H1 (cell line): ENCODE measurements around the gene FGF18. TPM values are rescaled to one million over a fixed set of nuclear protein-coding genes. Genes with fewer than 3 reads are reported as not detected.

ENCODE experiments used
- CTCF ChIA-PET: fragments of 300-600 bp; sonication (Branson Sonifier 250); formaldehyde crosslinking; loops from one replicate; lab custom pipeline; 2021; ENCODE audit not compliant: partially characterized antibody; lab: Charles Lee
- POLR2A ChIA-PET: fragments of 300-600 bp; sonication (Branson Sonifier 250); formaldehyde crosslinking; loops from one replicate; lab custom pipeline; 2021; ENCODE audit warnings: inconsistent platforms; ENCODE audit not compliant: partially characterized antibody; lab: Charles Lee
- DNase-seq, 2 experiments: peaks; one replicate each; pipeline versions ENCODE4 v3.0.0 to v3.0.0-alpha.2; 2010 to 2022; ENCODE audit warnings: low spot score in 2 of 2, low read depth in 1 of 2, mixed read lengths in 1 of 2
- FAIRE-seq: peaks from 2 replicates; lab custom pipeline; 2011; peaks lifted over from hg19 to GRCh38; lab: Jason Lieb, UNC
- H2AFZ ChIP-seq: 2 replicates; pipeline ENCODE4 v1.8.1; 2012; ENCODE audit warnings: low read length, inconsistent platforms
- H2AK5ac ChIP-seq: 2 replicates; pipeline ENCODE4 v1.6.1; 2013; ENCODE audit warnings: low read depth, low read length
- H2BK120ac ChIP-seq: replicated peaks from 2 replicates; pipeline ENCODE3; 2013; ENCODE audit warnings: low read depth, low read length, inconsistent platforms
- H2BK12ac ChIP-seq: 2 replicates; pipeline ENCODE4 v1.6.1; 2013; ENCODE audit warnings: low read depth, low read length
- H2BK15ac ChIP-seq: 2 replicates; pipeline ENCODE4 v1.6.1; 2013; ENCODE audit warnings: low read length
- H2BK20ac ChIP-seq: 2 replicates; pipeline ENCODE4 v1.6.1; 2013; ENCODE audit warnings: low read length
- H2BK5ac ChIP-seq: 2 replicates; pipeline ENCODE4 v1.6.1; 2013; ENCODE audit warnings: low read depth, low read length
- H3K14ac ChIP-seq: 2 replicates; pipeline ENCODE4 v1.6.1; 2013; ENCODE audit warnings: inconsistent platforms; ENCODE audit not compliant: insufficient read length
- H3K18ac ChIP-seq: 2 replicates; pipeline ENCODE4 v1.6.1; 2013; ENCODE audit warnings: low read length; ENCODE audit errors: extremely low read depth
- H3K23ac ChIP-seq: 2 replicates; pipeline ENCODE4 v1.6.1; 2013; ENCODE audit warnings: inconsistent platforms; ENCODE audit not compliant: insufficient read length
- H3K23me2 ChIP-seq: 2 replicates; pipeline ENCODE4 v1.6.1; 2013; ENCODE audit warnings: low read depth, low read length
- H3K27ac ChIP-seq: 2 replicates; pipeline ENCODE4 v1.6.1; 2011; ENCODE audit warnings: low read depth, low read length, inconsistent platforms
- H3K27me3 ChIP-seq, 4 experiments: replicated peaks in 1 of 4; 1 replicate in 1 of 4; 2 replicates in 3 of 4; pipeline versions ENCODE4 v1.6.1 to v1.8.1; 2011 to 2013; ENCODE audit warnings: low read length in 3 of 4, mild to moderate bottlenecking in 3 of 4, inconsistent platforms in 2 of 4, mixed read lengths in 2 of 4, moderate library complexity in 1 of 4; ENCODE audit not compliant: control insufficient read depth in 3 of 4, insufficient read depth in 3 of 4; ENCODE audit errors: extremely low read depth in 1 of 4
- H3K36me3 ChIP-seq, 4 experiments: 2 replicates each; pipeline versions ENCODE4 v1.6.1 to v1.8.1; 2011 to 2013; ENCODE audit warnings: mild to moderate bottlenecking in 4 of 4, low read length in 3 of 4, moderate library complexity in 2 of 4, control low read depth in 1 of 4, inconsistent platforms in 1 of 4; ENCODE audit not compliant: insufficient read depth in 4 of 4, control insufficient read depth in 2 of 4
- H3K4ac ChIP-seq: replicated peaks from 2 replicates; pipeline ENCODE3; 2013; ENCODE audit warnings: low read length, low read depth, mixed read lengths, inconsistent platforms; ENCODE audit not compliant: insufficient read length
- H3K4me1 ChIP-seq, 4 experiments: replicated peaks in 1 of 4; 1 replicate in 1 of 4; 2 replicates in 3 of 4; pipeline versions ENCODE4 v1.6.1 to v1.8.1; 2011 to 2013; ENCODE audit warnings: low read length in 3 of 4, inconsistent platforms in 2 of 4, mixed read lengths in 1 of 4; ENCODE audit not compliant: insufficient read depth in 4 of 4, control insufficient read depth in 3 of 4
- H3K4me2 ChIP-seq, 2 experiments: 2 replicates each; pipeline versions ENCODE4 v1.6.1 to v1.8.1; 2011 to 2013; ENCODE audit warnings: low read depth in 2 of 2, low read length in 2 of 2, control low read depth in 1 of 2, inconsistent platforms in 1 of 2, mild to moderate bottlenecking in 1 of 2; ENCODE audit not compliant: insufficient read depth in 1 of 2
- H3K4me3 ChIP-seq, 4 experiments: fragments of 200-600, 300-600 bp in 1 of 4; sonication (generic), shearing (Covaris generic), sonication (Bioruptor Twin) in 1 of 4; 2 replicates each; pipeline versions ENCODE4 v1.5.1 to v1.8.1; 2011 to 2016; ENCODE audit warnings: low read length in 4 of 4, low read depth in 3 of 4, control low read depth in 2 of 4, inconsistent platforms in 2 of 4, mild to moderate bottlenecking in 2 of 4, mixed read lengths in 1 of 4, moderate library complexity in 1 of 4; ENCODE audit not compliant: insufficient read depth in 2 of 4; ENCODE audit errors: extremely low read depth in 1 of 4
- H3K56ac ChIP-seq: replicated peaks from 2 replicates; pipeline ENCODE3; 2013; ENCODE audit warnings: low read depth, mild to moderate bottlenecking, mixed read lengths, low read length, inconsistent platforms; ENCODE audit not compliant: insufficient read length
- H3K79me1 ChIP-seq: 2 replicates; pipeline ENCODE4 v1.6.1; 2013; ENCODE audit warnings: low read depth, low read length, control low read depth
- H3K79me2 ChIP-seq, 2 experiments: 2 replicates each; pipeline versions ENCODE4 v1.6.1 to v1.8.1; 2012 to 2013; ENCODE audit warnings: low read length in 2 of 2, mild to moderate bottlenecking in 2 of 2, inconsistent platforms in 1 of 2; ENCODE audit not compliant: insufficient read depth in 2 of 2, control insufficient read depth in 1 of 2
- H3K9ac ChIP-seq, 4 experiments: replicated peaks in 1 of 4; 1 replicate in 1 of 4; 2 replicates in 3 of 4; pipeline versions ENCODE4 v1.6.1 to v1.8.1; 2011 to 2013; ENCODE audit warnings: low read depth in 3 of 4, low read length in 3 of 4, control low read depth in 2 of 4, mild to moderate bottlenecking in 2 of 4, moderate library complexity in 2 of 4, inconsistent platforms in 1 of 4; ENCODE audit errors: extremely low read depth in 1 of 4
- H3K9me3 ChIP-seq, 2 experiments: 2 replicates each; pipeline versions ENCODE4 v1.6.1 to v1.8.1; 2012 to 2013; ENCODE audit warnings: mild to moderate bottlenecking in 2 of 2, moderate library complexity in 2 of 2, control low read depth in 1 of 2, inconsistent platforms in 1 of 2, low read depth in 1 of 2, low read length in 1 of 2, mixed read lengths in 1 of 2; ENCODE audit not compliant: insufficient read depth in 2 of 2
- H4K20me1 ChIP-seq, 2 experiments: replicated peaks in 1 of 2; 2 replicates each; pipeline versions ENCODE3 to v1.8.1; 2011 to 2013; ENCODE audit warnings: inconsistent platforms in 2 of 2, low read length in 2 of 2, mild to moderate bottlenecking in 1 of 2; ENCODE audit not compliant: insufficient read depth in 2 of 2, control insufficient read depth in 1 of 2
- H4K5ac ChIP-seq: 2 replicates; pipeline ENCODE4 v1.6.1; 2013; ENCODE audit warnings: low read length, low read depth, mixed read lengths, inconsistent platforms; ENCODE audit not compliant: insufficient read length
- H4K8ac ChIP-seq: 2 replicates; pipeline ENCODE4 v1.8.0; 2013; ENCODE audit warnings: mild to moderate bottlenecking, moderate library complexity, low read length, inconsistent platforms; ENCODE audit not compliant: insufficient read depth; ENCODE audit errors: extremely low read depth
- H4K91ac ChIP-seq: replicated peaks from 2 replicates; pipeline ENCODE3; 2013; ENCODE audit warnings: low read length, mixed read lengths, inconsistent platforms; ENCODE audit not compliant: insufficient read length
- BCL11A ChIP-seq, 2 experiments: IDR thresholded peaks; one replicate each; pipeline ENCODE4 v1.6.1; 2011; ENCODE audit warnings: low read depth in 2 of 2, low read length in 2 of 2, mild to moderate bottlenecking in 2 of 2
- HDAC6 ChIP-seq: IDR thresholded peaks from one replicate; pipeline ENCODE4 v1.7.1; 2012; ENCODE audit warnings: low read depth, mild to moderate bottlenecking, inconsistent platforms, low read length, moderate library complexity
- JUND ChIP-seq: IDR thresholded peaks from 2 replicates; pipeline ENCODE4 v1.6.1; 2011; ENCODE audit warnings: mild to moderate bottlenecking, improper control_type of control experiment, low read length
- PHF8 ChIP-seq: fragments of 200-600 bp; sonication (generic); conservative IDR thresholded peaks from 2 replicates; pipeline ENCODE4 v1.7.1; 2012; ENCODE audit warnings: low read depth, mild to moderate bottlenecking, inconsistent platforms, low read length, moderate library complexity
- POLR2A ChIP-seq, 2 experiments: IDR thresholded peaks; 1 replicate in 1 of 2; 2 replicates in 1 of 2; pipeline ENCODE4 v1.6.1; 2011; ENCODE audit warnings: low read depth in 2 of 2, low read length in 2 of 2, mild to moderate bottlenecking in 2 of 2; ENCODE audit errors: control extremely low read depth in 1 of 2
- POLR2AphosphoS5 ChIP-seq: IDR thresholded peaks from 2 replicates; pipeline ENCODE4 v1.6.1; 2011; ENCODE audit warnings: low read depth, low read length
- SP1 ChIP-seq: IDR thresholded peaks from 2 replicates; pipeline ENCODE4 v1.6.1; 2011; ENCODE audit warnings: low read depth, low read length
- WGBS, 2 experiments: shearing (Covaris generic) in 1 of 2; methylation state at CpG; one replicate each; pipeline versions ENCODE4 v1.1.6 to v1.1.7; 2013 to 2015; ENCODE audit warnings: low lambda C conversion rate in 2 of 2, mixed read lengths in 2 of 2, inconsistent platforms in 1 of 2, low coverage in 1 of 2, missing lambda C conversion rate in 1 of 2; ENCODE audit not compliant: insufficient replicate concordance in 2 of 2, insufficient coverage in 1 of 2, insufficient read length in 1 of 2; ENCODE audit errors: extremely low coverage in 1 of 2, missing lambda C conversion rate in 1 of 2; 5-methylcytosine and 5-hydroxymethylcytosine counted together
- polyA plus RNA-seq, 7 experiments: library from polyadenylated mRNA; depleted of rRNA in 3 of 7; stranded (reverse) in 5 of 7; unstranded in 2 of 7; fragments of >200 nt in 5 of 7; fragments of 200-250 nt in 2 of 7; gene quantifications; 1 replicate in 5 of 7; 2 replicates in 1 of 7; 4 replicates in 1 of 7; pipeline versions ENCODE4 v1.2.1 to v1.2.3, GENCODE V29; 2011 to 2013; ENCODE audit warnings: missing spikeins in 2 of 7, mixed read lengths in 2 of 7
- total RNA-seq: library from RNA; stranded (reverse); fragmentation: NEBNext Ultra II Directional; extraction: Animal tissue kit (Norgen Biotek cat#: 25700); gene quantifications from 2 replicates; pipeline ENCODE4 v1.2.1, GENCODE V29; 2021

Gene FGF18
- total and polyA plus RNA-seq, 2 of the 8 experiments (the other 6 are each of a cell fraction or from before 2014, with no cell fraction given) = 0.54 to 1.3 TPM

DNA sequence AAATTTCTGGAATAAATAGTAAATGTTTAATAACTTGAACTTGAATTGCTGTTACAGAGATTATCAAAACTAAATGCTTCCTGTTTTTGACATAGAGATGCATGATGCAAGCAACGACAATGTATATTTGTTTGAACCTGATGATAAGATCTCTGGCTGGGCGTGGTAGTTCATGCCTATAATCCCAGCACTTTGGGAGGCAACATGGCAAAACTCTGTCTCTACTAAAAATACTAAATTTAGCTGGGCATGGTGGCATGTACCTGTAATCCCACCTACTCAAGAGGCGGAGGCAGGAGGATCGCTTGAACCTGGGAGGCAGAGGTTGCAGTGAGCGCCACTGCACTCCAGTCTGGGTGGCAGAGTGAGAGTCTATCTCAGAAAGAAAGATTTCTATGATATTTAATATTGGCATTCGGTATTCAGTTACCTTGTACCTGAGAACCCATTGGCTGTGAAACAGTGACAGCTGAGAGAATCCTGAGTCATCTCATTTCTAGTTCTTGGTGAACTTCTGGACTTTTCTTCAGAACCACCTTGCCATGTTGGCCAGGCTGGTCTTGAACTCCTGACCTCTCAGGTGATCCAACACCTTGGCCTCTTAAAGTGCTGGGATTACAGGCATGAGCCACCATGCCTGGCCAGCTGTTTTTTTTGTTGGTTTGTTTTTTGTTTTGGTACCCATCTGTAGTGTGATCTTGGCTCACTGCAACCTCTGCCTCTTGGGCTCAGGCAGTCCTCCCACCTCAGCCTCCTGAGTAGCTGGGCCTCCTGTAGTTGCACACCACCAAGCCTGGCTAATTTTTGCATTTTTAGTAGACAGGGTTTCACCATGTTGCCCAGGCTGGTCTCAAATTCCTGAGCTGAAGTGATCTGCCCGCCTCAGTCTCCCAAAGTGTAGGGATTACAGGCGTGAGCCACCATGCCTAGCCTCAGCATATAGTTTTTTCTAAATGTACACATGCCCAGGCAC, 10.0 kb upstream of the FGF18 start:
- POLR2A ChIA-PET = interaction anchor here (0.9 to 12.5 kb wide), 4 partner anchors 9 to 42 kb away, joined by 3 to 626 read pairs (median 4); partner anchors contain the start of genes FGF18 and NPM1
- Histone ChIP-seq H3K4me2 (no peak overlapping the region), H3K4ac (no peak overlapping the region), H3K4me1 (no peaks in the 10 kb centered on the region), H3K27ac (no peak overlapping the region), H2BK15ac (no peak overlapping the region), H4K8ac (no peak overlapping the region), H4K5ac (no peak overlapping the region), H3K4me3 (no peak overlapping the region), H2BK120ac (no peak overlapping the region), H3K56ac (no peak overlapping the region), H3K23ac (no peak overlapping the region), H2BK5ac (no peak overlapping the region), H3K9ac (no peak overlapping the region), H2AK5ac (no peak overlapping the region), H3K79me2 (peaks cover 0 to 68% of the 10 kb centered on the region in 2 experiments; a peak in 2 of 4 replicates), H3K18ac (no peak overlapping the region), H3K23me2 (no peaks in the 10 kb centered on the region), H3K36me3 (peaks cover 37 to 88% (median 77%) of the 10 kb centered on the region in 4 experiments), H2AFZ (no peak overlapping the region), H4K91ac (no peak overlapping the region), H2BK12ac (no peak overlapping the region), H2BK20ac (no peak overlapping the region), H3K14ac (no peak overlapping the region), H3K9me3 (no peaks in the 10 kb centered on the region), H3K27me3 (no peaks in the 10 kb centered on the region), H4K20me1 (peaks cover 29 to 35% of the 10 kb centered on the region in 2 experiments), H3K79me1 (no peaks in the 10 kb centered on the region; the same call in 1 of the 2 replicates)
- WGBS, 2 experiments = 89% methylated on average over 8 of the region's 8 CpGs; no CpG with 5 or more reads in 1 of the 2 experiments
- FAIRE-seq = no peak
- DNase-seq = no peak
- CTCF ChIA-PET = interaction anchor here (1.4 kb wide), 2 partner anchors 11 kb away, joined by 3 read pairs; no protein-coding TSS in a partner anchor
- TF ChIP-seq BCL11A (IDR thresholded peaks at IDR 0.05; ENCODE audit: low read depth in 2 of 2, low read length in 2 of 2) (no peak), SP1 (no peak), HDAC6 (no peak), POLR2AphosphoS5 (peak; percentile 57), POLR2A (IDR thresholded peaks at IDR 0.05; ENCODE audit: control extremely low read depth in 1 of 2, low read depth in 2 of 2, low read length in 2 of 2) (peak in 1 of 2 experiments; percentile 55; a peak in 2 of 3 replicates), PHF8 (no peak), JUND (no peak)
